IMR-90 (cell line): ENCODE measurements around the gene ZNF646. TPM values are rescaled to one million over a fixed set of nuclear protein-coding genes. Genes with fewer than 3 reads are reported as not detected.

ENCODE experiments used
- ATAC-seq: fragments of 200-7000 bp; cut with Tn5 transposase; 2 replicates; pipeline ENCODE4 v1.9.1; 2020; ENCODE audit warnings: low read depth, mild to moderate bottlenecking, moderate library complexity
- BruUV-seq: library from RNA; stranded (reverse); fragments of 400-500 nt; replicated peaks from 2 replicates; lab custom pipeline; 2021; lab: Mats Ljungman, UMichigan
- CTCF ChIA-PET: fragments of 300-600 bp; formaldehyde crosslinking; extraction: SDS; loops from one replicate; lab custom pipeline; 2021; ENCODE audit warnings: antibody characterized with exemption; lab: Yijun Ruan, JAX
- POLR2A ChIA-PET: fragments of 300-600 bp; sonication (Branson Sonifier 250); formaldehyde crosslinking; loops from one replicate; lab custom pipeline; 2022; ENCODE audit warnings: antibody characterized with exemption; ENCODE audit not compliant: unreplicated experiment; lab: Charles Lee
- DNase-seq: peaks from one replicate; pipeline ENCODE4 v3.0.0; 2013
- H2AFZ ChIP-seq: replicated peaks from 2 replicates; pipeline ENCODE3; 2013; ENCODE audit warnings: low read length, mild to moderate bottlenecking; ENCODE audit not compliant: poor library complexity
- H2AK5ac ChIP-seq: 2 replicates; pipeline ENCODE4 v1.6.1; 2013; ENCODE audit warnings: low read depth, low read length, inconsistent platforms
- H2AK9ac ChIP-seq: replicated peaks from 2 replicates; pipeline ENCODE3; 2013; ENCODE audit warnings: mild to moderate bottlenecking, low read depth, low read length, moderate library complexity; ENCODE audit not compliant: poor library complexity
- H2BK120ac ChIP-seq: 2 replicates; pipeline ENCODE4 v1.6.1; 2013; ENCODE audit warnings: low read depth, low read length, inconsistent platforms
- H2BK15ac ChIP-seq: 3 replicates; pipeline ENCODE4 v1.6.1; 2013; ENCODE audit warnings: low read depth, low read length, inconsistent platforms
- H2BK20ac ChIP-seq: 2 replicates; pipeline ENCODE4 v1.6.1; 2013; ENCODE audit warnings: low read depth, mild to moderate bottlenecking, inconsistent platforms, low read length, moderate library complexity
- H2BK5ac ChIP-seq: 2 replicates; pipeline ENCODE4 v1.6.1; 2013; ENCODE audit warnings: mild to moderate bottlenecking, low read depth, low read length, inconsistent platforms; ENCODE audit not compliant: poor library complexity, severe bottlenecking
- H3K14ac ChIP-seq: replicated peaks from 2 replicates; pipeline ENCODE4 v1.6.1; 2013; ENCODE audit warnings: low read depth, low read length, inconsistent platforms
- H3K18ac ChIP-seq: 2 replicates; pipeline ENCODE4 v1.6.1; 2013; ENCODE audit warnings: low read depth, low read length, control low read depth
- H3K23ac ChIP-seq: 2 replicates; pipeline ENCODE4 v1.6.1; 2013; ENCODE audit warnings: low read depth, low read length, inconsistent platforms
- H3K27ac ChIP-seq: 2 replicates; pipeline ENCODE4 v1.5.1; 2013; ENCODE audit warnings: mild to moderate bottlenecking, control low read depth, low read length; ENCODE audit not compliant: insufficient read depth
- H3K27me3 ChIP-seq: 2 replicates; pipeline ENCODE4 v1.6.1; 2013; ENCODE audit warnings: low read length; ENCODE audit not compliant: control insufficient read depth, insufficient read depth
- H3K36me3 ChIP-seq: 2 replicates; pipeline ENCODE4 v1.6.1; 2013; ENCODE audit warnings: low read length, mixed read lengths; ENCODE audit not compliant: control insufficient read depth, insufficient read depth
- H3K4ac ChIP-seq: 2 replicates; pipeline ENCODE4 v1.6.1; 2013; ENCODE audit warnings: low read depth, low read length, inconsistent platforms
- H3K4me1 ChIP-seq: 2 replicates; pipeline ENCODE4 v1.6.1; 2013; ENCODE audit warnings: low read length, mixed read lengths; ENCODE audit not compliant: control insufficient read depth, insufficient read depth
- H3K4me2 ChIP-seq: 2 replicates; pipeline ENCODE4 v1.6.1; 2013; ENCODE audit warnings: low read depth, mild to moderate bottlenecking, control low read depth, low read length, moderate library complexity
- H3K4me3 ChIP-seq: 2 replicates; pipeline ENCODE4 v1.5.1; 2013; ENCODE audit warnings: low read depth, mild to moderate bottlenecking, control low read depth, low read length, moderate library complexity; ENCODE audit not compliant: insufficient read depth
- H3K56ac ChIP-seq: 2 replicates; pipeline ENCODE4 v1.6.1; 2013; ENCODE audit warnings: low read length, inconsistent platforms; ENCODE audit not compliant: insufficient read depth; ENCODE audit errors: extremely low read depth
- H3K79me1 ChIP-seq, 2 experiments: 2 replicates each; pipeline ENCODE4 v1.6.1; 2013; ENCODE audit warnings: low read length in 2 of 2, inconsistent platforms in 1 of 2, low read depth in 1 of 2
- H3K9ac ChIP-seq: 2 replicates; pipeline ENCODE4 v1.6.1; 2013; ENCODE audit warnings: low read depth, low read length, control low read depth
- H3K9me1 ChIP-seq: 2 replicates; pipeline ENCODE4 v1.6.1; 2013; ENCODE audit warnings: low read length, inconsistent platforms; ENCODE audit not compliant: insufficient read depth
- H3K9me3 ChIP-seq: 2 replicates; pipeline ENCODE4 v1.6.1; 2013; ENCODE audit warnings: low read length; ENCODE audit not compliant: control insufficient read depth, insufficient read depth
- H4K20me1 ChIP-seq: 2 replicates; pipeline ENCODE4 v1.6.1; 2013; ENCODE audit warnings: low read length, inconsistent platforms; ENCODE audit not compliant: insufficient read depth
- H4K5ac ChIP-seq: 2 replicates; pipeline ENCODE4 v1.6.1; 2013; ENCODE audit warnings: mild to moderate bottlenecking, low read depth, low read length, control low read depth
- H4K8ac ChIP-seq, 2 experiments: 2 replicates each; pipeline ENCODE4 v1.6.1; 2013; ENCODE audit warnings: low read depth in 2 of 2, low read length in 2 of 2, control low read depth in 1 of 2, inconsistent platforms in 1 of 2
- H4K91ac ChIP-seq: 2 replicates; pipeline ENCODE4 v1.6.1; 2013; ENCODE audit warnings: low read depth, low read length, inconsistent platforms; ENCODE audit not compliant: insufficient read depth
- CEBPB ChIP-seq: IDR thresholded peaks from 2 replicates; pipeline ENCODE4 v1.6.1; 2012; ENCODE audit warnings: low read depth, low read length, improper control_type of control experiment
- ELK1 ChIP-seq: fragments of 150-350 bp; IDR thresholded peaks from 2 replicates; pipeline ENCODE4 v1.6.1; 2016; ENCODE audit warnings: low read depth, mild to moderate bottlenecking, low read length, moderate library complexity, borderline replicate concordance
- MAZ ChIP-seq: IDR thresholded peaks from 2 replicates; pipeline ENCODE4 v1.6.1; 2012; ENCODE audit warnings: low read depth, mild to moderate bottlenecking, low read length, improper control_type of control experiment, moderate library complexity, borderline replicate concordance
- MXI1 ChIP-seq: IDR thresholded peaks from 2 replicates; pipeline ENCODE4 v1.6.1; 2012; ENCODE audit warnings: low read depth, mild to moderate bottlenecking, low read length, moderate library complexity, borderline replicate concordance
- NFE2L2 ChIP-seq: fragments of 150-350 bp; IDR thresholded peaks from 2 replicates; pipeline ENCODE4 v1.6.1; 2016; ENCODE audit warnings: low read depth, mild to moderate bottlenecking, low read length
- POLR2A ChIP-seq: IDR thresholded peaks from 2 replicates; pipeline ENCODE4 v1.6.1; 2012; ENCODE audit warnings: mild to moderate bottlenecking, low read depth, low read length
- RCOR1 ChIP-seq: IDR thresholded peaks from 2 replicates; pipeline ENCODE4 v1.6.1; 2012; ENCODE audit warnings: mild to moderate bottlenecking, low read length, improper control_type of control experiment; ENCODE audit not compliant: insufficient replicate concordance
- USF2 ChIP-seq: fragments of 150-350 bp; IDR thresholded peaks from 2 replicates; pipeline ENCODE4 v1.6.1; 2017; ENCODE audit warnings: mild to moderate bottlenecking, antibody characterized with exemption, low read length, low read depth
- WGBS, 2 experiments: methylation state at CpG; one replicate each; pipeline versions ENCODE4 v1.1.5 to v1.1.7; 2013; ENCODE audit warnings: missing lambda C conversion rate in 2 of 2; ENCODE audit not compliant: insufficient read length in 1 of 2; ENCODE audit errors: extremely low coverage in 2 of 2; 5-methylcytosine and 5-hydroxymethylcytosine counted together
- dilution Hi-C: fragments of 300-500 bp; cut with HindIII; formaldehyde crosslinking; loops from one replicate; pipeline ENCODE4 v1.14.3; 2018; ENCODE audit warnings: low sequenced_read_pairs; ENCODE audit not compliant: unreplicated experiment
- in situ Hi-C: fragments of 300-500 bp; cut with MboI; formaldehyde crosslinking; loops from 3 replicates; pipeline ENCODE4 v1.14.3; 2019; ENCODE audit warnings: low sequenced_read_pairs, inconsistent platforms, mixed read lengths
- intact Hi-C: fragments of 100-400 bp; cut with micrococcal nuclease; formaldehyde crosslinking; loops from 2 replicates; pipeline ENCODE4 v1.10.0; 2022
- polyA plus RNA-seq, 3 experiments: library from polyadenylated mRNA; depleted of rRNA; stranded (reverse); fragments of >200 nt; gene quantifications; 2 replicates each; pipeline ENCODE4 v1.2.3, GENCODE V29; 2012; ENCODE audit warnings: low replicate concordance in 1 of 3
- total RNA-seq: library from RNA; depleted of rRNA; stranded (reverse); fragments of >200 nt; gene quantifications from 2 replicates; pipeline ENCODE4 v1.2.3, GENCODE V29; 2012

Gene ZNF646
- total and polyA plus RNA-seq, 2 of the 4 experiments (the other 2 are of a cell fraction) = 4.9 to 6.8 TPM

- 89% methylated on average over 8 of the region's 13 CpGs; no CpG with 5 or more reads in 1 of the 2 experiments for whole genome bisulfite sequencing, 2 experiments
- no peak for ATAC-seq
- H3K18ac ChIP-seq = no peak overlapping the region
- intact Hi-C loops (loop anchor here (10.0 kb wide), 1 partner anchor 125 kb away; the partner anchor contains the start of gene SETD1A), dilution Hi-C loops (no loop called here), in situ Hi-C loops (loop anchor here (10.0 kb wide), 1 partner anchor 385 kb away; no protein-coding TSS in a partner anchor)
- H3K27ac ChIP-seq = no peak overlapping the region
- POLR2A ChIA-PET = no interaction called here
- no peak overlapping the region for H3K14ac ChIP-seq
- H3K56ac ChIP-seq = no peak overlapping the region
- no peak overlapping the region for H2AK5ac ChIP-seq
- no peak overlapping the region for H3K4ac ChIP-seq
- no peaks in the 10 kb centered on the region for H3K9me3 ChIP-seq
- H3K27me3 ChIP-seq = no peaks in the 10 kb centered on the region
- TF ChIP-seq CEBPB = no peak
- TF ChIP-seq NFE2L2 = no peak
- no peak for TF ChIP-seq ELK1
- no peak for TF ChIP-seq USF2
- no peak for TF ChIP-seq RCOR1
- no peak for TF ChIP-seq MAZ
- TF ChIP-seq MXI1 = no peak
- TF ChIP-seq POLR2A = no peak
- no peak overlapping the region for H4K8ac ChIP-seq
- H3K4me2 ChIP-seq = no peak overlapping the region
- H4K5ac ChIP-seq = no peak overlapping the region
- no peak overlapping the region for H4K91ac ChIP-seq
- H3K9ac ChIP-seq = no peak overlapping the region
- H3K9me1 ChIP-seq = peaks cover 3% of the 10 kb centered on the region; the same call in 1 of the 2 replicates
- H2BK120ac ChIP-seq = no peak overlapping the region
- no peak overlapping the region for H2BK5ac ChIP-seq
- no peaks in the 10 kb centered on the region for H3K4me1 ChIP-seq
- no peak overlapping the region for H2AK9ac ChIP-seq
- no peak overlapping the region for H3K23ac ChIP-seq
- BruUV-seq = no TSS peak
- DNase-seq = no peak
- H3K4me3 ChIP-seq = no peak overlapping the region
- H2AFZ ChIP-seq = no peak overlapping the region
- peaks cover 18 to 67% of the 10 kb centered on the region in 2 experiments for H3K79me1 ChIP-seq
- H3K36me3 ChIP-seq = peaks cover 75% of the 10 kb centered on the region
- H2BK15ac ChIP-seq = no peak overlapping the region
- peaks cover 21% of the 10 kb centered on the region for H4K20me1 ChIP-seq
- H2BK20ac ChIP-seq = no peak overlapping the region
- CTCF ChIA-PET = no interaction called here
Observed at GRCh38 chr16:31079342-31079944, 5.2 kb downstream of the ZNF646 start.
